ENCODE results near the gene WDR49.
"Not testable (repeated sequence)": the region's sequence is repeated elsewhere in the genome, so short reads cannot be mapped to it uniquely, and the experiment has no call there.

The WDR49 gene

GRCh38 chr3:167653760-167654159 lies at the start of gene WDR49:
TSS of gene WDR49 (minus strand) at chr3:167653942. CDS start at chr3:167653425, 517 bp downstream.
- peak; percentile 83 for DNase-seq

GRCh38 chr3:167700926-167701325 lies 47.2 kb upstream of the WDR49 start:
- no peak for DNase-seq

DNA sequence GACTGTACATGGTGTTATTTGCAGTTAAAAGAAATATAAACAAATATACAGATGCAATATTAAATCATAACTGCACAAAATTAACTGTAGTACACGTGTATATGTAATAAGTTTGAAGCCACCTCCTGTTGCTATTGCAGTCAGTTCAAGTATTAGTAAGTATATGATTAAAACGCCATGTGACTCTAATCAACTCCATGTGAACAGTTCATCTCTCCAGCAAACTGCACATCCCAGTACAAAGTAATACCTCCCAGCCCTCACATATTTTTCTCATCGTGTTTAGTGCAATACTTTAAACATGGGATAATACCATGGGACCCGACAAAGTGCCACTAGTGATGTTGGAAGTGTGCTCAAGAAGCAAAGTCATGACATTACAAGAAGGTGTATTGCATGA lies 46.3 kb upstream of the WDR49 start:
- DNase-seq: no peak

DNA sequence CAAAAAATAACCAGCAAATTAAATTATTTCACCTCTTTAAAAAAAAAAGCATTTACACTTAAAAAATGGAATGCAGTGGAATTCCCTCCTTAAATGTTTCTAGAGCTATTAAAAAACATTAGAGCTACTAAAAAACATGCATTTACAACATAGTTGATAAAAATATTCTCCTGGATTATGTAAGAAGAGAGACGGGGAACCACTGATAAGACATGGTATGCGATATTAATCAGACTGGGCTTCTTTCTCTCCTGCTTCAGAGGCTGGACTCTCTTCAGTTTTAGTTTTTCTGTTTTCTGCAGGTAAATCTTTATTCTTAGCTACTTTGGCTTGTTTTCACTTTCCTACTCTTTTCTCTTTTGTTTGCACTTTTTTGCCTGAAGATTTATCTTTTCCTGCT lies 40.4 kb upstream of the WDR49 start:
- no peak for DNase-seq

GRCh38 chr3:167691366-167691765 lies 37.6 kb upstream of the WDR49 start:
- DNase-seq: no peak

DNA sequence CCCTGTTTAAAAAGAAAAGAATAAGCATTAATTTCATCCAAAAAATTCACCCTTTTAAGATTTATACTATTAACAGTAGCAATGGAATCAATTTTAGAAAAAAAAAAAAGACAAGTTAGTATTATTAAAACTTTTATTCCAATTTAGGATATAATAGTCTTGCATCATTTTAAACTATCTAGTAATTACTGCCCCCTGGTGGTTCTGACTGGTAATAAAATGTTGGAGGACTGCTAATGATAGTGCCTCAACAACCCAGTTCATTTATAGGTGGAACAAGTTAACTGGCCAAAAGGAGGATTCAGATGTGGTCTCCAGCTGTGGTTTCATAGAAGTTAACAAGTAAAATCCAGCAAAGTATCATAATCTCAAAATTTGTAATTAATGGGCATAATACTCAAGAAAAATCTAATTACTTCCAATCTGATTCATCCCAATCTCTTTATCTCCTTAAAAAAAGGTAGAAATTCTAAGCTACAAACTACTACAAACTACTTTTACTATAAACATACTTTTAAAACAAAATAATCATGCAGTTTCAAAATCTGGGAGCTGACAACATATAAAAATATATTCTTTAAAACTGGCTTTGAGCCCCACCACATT lies 30.7 kb upstream of the WDR49 start:
- DNase-seq: peak; percentile 76

GRCh38 chr3:167679526-167679925 lies 25.8 kb upstream of the WDR49 start:
- DNase-seq: no peak

DNA sequence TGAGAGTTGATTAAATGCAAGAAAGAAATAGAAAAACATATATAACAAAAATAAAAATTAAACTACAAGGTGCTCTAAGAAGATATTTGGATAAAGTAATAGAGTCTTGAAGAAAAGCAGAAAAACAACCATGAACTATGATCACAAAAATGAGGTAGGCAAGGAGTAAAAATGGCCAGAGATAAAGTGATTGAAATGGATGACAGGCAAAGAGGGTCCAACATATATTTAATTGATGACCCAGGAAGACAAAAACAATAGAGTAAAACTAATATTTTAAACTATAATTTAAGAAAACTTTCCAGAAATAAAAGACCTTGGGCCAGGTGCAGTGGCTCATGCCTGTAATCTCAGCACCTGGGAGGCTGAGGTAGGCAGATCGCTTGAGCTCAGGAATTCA lies 22.1 kb upstream of the WDR49 start:
- DNase-seq: no peak

- no peak for DNase-seq
Observed at GRCh38 chr3:167673221-167673620, 19.5 kb upstream of the WDR49 start.

DNA sequence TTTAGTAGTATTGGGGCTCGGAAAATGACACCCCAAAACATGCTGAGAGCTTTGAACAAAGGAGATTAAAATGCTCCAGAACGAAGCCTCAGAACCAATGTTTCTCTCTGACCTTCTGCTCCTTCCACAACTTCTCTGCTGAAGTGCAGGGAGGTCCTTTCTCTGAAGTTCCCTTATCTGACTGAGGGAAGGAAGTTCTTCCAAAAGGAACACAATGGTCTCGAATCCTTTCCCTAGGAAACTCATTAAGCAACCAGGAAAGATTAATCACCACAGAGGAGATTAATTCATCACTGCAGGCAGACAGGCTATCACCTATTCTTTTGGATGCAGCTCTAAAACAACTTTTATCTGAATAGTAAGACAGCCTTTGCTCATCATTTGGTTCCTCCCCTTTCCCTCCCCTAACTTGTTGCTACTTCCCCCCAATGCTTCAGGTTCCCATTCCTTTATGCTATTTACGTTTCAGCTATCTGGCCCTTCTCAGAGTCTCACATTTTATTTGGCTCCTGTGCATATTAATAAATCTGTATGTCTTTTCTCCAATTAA lies 18.2 kb upstream of the WDR49 start:
- no peak for DNase-seq

GRCh38 chr3:167669699-167670098 lies 16.0 kb upstream of the WDR49 start:
- DNase-seq: no peak

DNA sequence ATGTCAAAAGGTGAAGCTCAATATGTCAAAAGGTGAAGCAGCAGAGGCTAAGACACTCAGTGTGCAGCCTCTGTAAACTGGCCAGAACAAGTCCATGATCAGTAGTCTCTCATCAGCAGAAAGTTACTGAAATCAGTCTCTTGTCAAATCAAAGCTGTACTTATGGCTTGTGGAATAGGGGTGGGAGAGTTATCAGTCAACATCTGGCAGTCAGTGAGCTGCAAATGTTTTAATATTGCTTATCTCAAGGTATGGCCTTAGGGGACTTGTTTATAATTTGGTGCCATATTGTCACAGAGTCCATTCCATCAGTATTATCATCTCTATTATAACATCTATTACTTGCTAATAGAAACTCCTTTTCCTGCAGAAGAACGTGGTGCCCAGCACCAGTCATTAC lies 14.9 kb upstream of the WDR49 start:
- no peak for DNase-seq

GRCh38 chr3:167666563-167666962 lies 12.8 kb upstream of the WDR49 start:
- no peak for DNase-seq

- DNase-seq: peak; percentile 17
Observed at GRCh38 chr3:167662919-167663400, 9.2 kb upstream of the WDR49 start.

DNA sequence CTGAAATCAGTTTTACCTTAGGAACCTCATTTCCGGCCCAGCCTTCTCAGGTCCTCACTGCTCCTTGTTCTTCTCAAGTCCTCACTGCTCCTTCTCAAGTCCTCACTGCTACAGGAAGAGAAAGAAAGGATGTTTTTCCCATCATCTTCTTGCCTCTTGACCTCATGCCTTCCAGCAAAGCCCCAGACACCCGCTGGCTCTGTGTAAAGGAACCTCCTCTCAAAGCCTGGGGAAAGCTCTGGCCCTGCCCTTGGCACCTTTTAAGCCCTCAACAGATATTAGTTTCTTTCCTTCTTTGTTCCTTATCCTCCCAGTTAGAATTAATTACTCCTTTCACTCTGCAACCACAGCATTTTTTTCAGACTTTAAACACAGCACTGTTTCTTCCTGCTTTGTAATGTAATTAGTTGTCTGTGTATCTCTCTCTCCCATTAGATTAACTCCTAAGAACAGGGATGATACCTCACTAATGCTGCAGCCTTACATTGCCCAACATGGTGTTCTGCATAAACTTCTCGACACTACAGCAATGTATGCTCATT lies 4.0 kb upstream of the WDR49 start:
- no peak for DNase-seq

DNA sequence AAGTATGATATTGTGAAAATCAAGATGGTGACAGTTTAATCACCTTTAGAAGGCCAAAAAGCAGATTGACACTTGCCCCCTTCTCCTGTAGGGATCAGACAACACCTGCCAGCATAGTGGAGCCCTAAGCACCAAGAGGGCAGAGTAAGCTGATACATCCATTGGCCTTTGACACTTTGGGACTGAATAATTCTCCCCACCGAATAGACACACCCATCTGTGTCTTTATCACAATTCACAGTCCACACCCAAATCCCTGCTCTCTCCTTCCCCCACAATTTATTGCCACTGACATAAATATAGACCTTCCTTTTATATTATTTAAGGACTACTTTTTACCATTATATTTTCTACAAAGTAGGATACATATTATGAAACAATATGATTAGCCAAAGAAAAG lies 3.1 kb upstream of the WDR49 start:
- DNase-seq: no peak

DNA sequence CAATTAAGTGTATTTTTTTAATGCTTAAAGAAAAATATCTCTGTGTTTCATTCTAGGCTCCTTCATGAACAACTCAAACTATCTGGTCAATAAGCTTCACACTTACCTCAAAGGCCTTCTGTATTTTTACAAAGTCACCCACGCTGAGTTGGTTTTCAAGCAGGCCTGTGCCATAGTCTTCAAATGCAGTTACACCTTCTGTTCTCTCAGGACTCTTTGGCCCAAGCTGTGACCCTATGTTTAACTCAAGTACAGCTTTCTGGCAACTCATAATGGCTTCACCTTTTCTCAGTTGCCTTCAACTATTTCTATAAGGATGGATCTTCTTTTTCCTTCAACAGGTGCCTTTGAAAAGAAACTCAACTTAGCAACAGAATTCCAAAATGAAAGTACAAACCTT lies 587 bp downstream of the WDR49 start:
- no peak for DNase-seq

GRCh38 chr3:167651826-167652225 lies 1.9 kb downstream of the WDR49 start:
- DNase-seq: no peak

GRCh38 chr3:167650459-167650858 lies 3.3 kb downstream of the WDR49 start:
- DNase-seq: no peak

- no peak for DNase-seq
Observed at GRCh38 chr3:167649746-167650145, 4.0 kb downstream of the WDR49 start.

DNA sequence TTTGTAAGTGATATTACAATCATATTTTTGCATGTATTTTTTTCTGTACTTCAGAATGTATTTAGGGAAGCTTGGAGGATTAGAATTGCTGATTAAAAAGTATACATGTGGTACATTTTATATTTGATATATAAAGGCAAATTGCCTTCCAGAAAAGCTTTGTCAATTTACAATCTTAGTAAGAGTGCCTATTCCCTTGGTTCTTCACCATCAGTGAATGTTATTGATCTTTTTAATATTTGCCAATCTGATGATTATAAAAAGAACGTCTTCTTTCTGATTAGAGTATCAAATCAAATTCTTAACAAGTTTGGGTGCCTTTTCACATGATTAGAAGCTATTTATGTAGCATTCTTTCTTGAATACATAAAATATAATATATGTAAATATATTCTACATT lies 9.1 kb downstream of the WDR49 start:
- DNase-seq: no peak

GRCh38 chr3:167631471-167631870 lies 22.3 kb downstream of the WDR49 start:
- DNase-seq: no peak

GRCh38 chr3:167626490-167626889 lies 27.3 kb downstream of the WDR49 start:
- no peak for DNase-seq

- DNase-seq: no peak
Observed at GRCh38 chr3:167615030-167615429, 38.7 kb downstream of the WDR49 start.

DNA sequence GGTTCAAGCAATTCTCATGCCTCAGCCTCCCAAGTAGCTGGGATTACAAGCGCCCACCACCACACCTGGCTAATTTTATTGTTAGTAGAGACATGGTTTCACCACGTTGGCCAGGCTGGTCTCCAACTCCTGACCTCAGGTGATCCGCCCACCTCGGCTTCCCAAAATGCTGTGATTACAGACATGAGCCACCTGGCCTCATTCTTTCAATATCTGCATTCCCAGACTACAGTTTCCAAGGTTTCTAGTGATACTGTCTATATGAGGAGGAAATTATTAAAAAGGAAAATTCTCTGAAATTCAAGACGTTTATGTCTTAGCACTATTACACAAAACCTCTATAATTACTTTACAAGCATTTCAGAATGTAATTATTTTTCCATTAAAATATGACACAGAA lies 39.5 kb downstream of the WDR49 start:
- not testable (repeated sequence) for DNase-seq

Measured in inflammatory macrophage treated with lipopolysaccharide for 4 hours (primary cell).